Activated naive CD8-positive, alpha-beta T cell treated with anti-CD3 and anti-CD28 coated beads, Interleukin-2, amount 50 U/mL, for 24 hours (primary cell): ENCODE data around the gene NR3C2.

ENCODE experiments used
- ATAC-seq: fragments of 150-1000 bp; cut with Tn5 transposase; one replicate; pipeline ENCODE4 v1.10.0; 2021
- DNase-seq: peaks from one replicate; pipeline ENCODE4 v3.0.0; 2021
- H3K27ac Mint-ChIP-seq: one replicate; pipeline ENCODE4 v1.8.0; 2021; ENCODE audit warnings: mild to moderate bottlenecking, mixed read lengths
- H3K27me3 Mint-ChIP-seq: one replicate; pipeline ENCODE4 v1.8.0; 2021; ENCODE audit warnings: mixed read lengths
- H3K36me3 Mint-ChIP-seq: one replicate; pipeline ENCODE4 v1.8.0; 2021; ENCODE audit warnings: low read depth, mixed read lengths
- H3K4me1 Mint-ChIP-seq: one replicate; pipeline ENCODE4 v1.8.0; 2021; ENCODE audit warnings: mixed read lengths
- H3K4me3 Mint-ChIP-seq: one replicate; pipeline ENCODE4 v1.8.0; 2021; ENCODE audit warnings: mild to moderate bottlenecking, moderate library complexity, mixed read lengths
- H3K9me3 Mint-ChIP-seq: one replicate; pipeline ENCODE4 v1.8.0; 2021; ENCODE audit warnings: mixed read lengths

The NR3C2 gene

GRCh38 chr4:148030193-148030873 is 411.9 kb downstream of the NR3C2 start:
- ATAC-seq (no peak), DNase-seq (no peak)
- H3K36me3 Mint-ChIP-seq = peaks cover 2% of the 10 kb centered on the region
- no peaks in the 10 kb centered on the region for H3K4me1 Mint-ChIP-seq
- no peak overlapping the region for H3K4me3 Mint-ChIP-seq
- no peaks in the 10 kb centered on the region for H3K27me3 Mint-ChIP-seq
- peaks cover 15% of the 10 kb centered on the region for H3K9me3 Mint-ChIP-seq
- no peak overlapping the region for H3K27ac Mint-ChIP-seq

DNA sequence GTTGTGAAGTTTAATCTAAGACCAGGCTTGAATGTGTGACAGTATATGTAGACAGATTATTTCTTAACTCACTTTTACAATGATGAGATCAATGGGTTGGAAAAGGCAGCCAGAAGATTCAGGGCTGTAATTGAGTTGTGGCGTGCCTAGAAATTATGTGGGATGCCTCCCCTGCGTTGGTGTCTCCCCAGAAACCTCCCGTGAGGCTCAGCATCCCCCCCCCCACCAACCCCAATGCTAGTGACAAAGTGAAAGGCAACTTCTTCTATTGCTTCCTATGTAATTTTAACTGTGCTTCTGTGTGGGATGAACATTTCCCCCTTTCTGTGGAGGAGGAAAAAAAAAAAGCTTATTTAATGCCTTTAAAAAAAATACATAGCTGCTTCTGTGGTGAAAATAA is 412.4 kb downstream of the NR3C2 start:
- DNase-seq (no peak), ATAC-seq (no peak)
- Mint-ChIP-seq H3K27ac (no peak overlapping the region), H3K36me3 (peaks cover 2% of the 10 kb centered on the region), H3K27me3 (no peaks in the 10 kb centered on the region), H3K9me3 (peaks cover 15% of the 10 kb centered on the region), H3K4me3 (no peak overlapping the region), H3K4me1 (no peaks in the 10 kb centered on the region)
